Tracheal epithelial cell (primary cell): ENCODE results near the gene P2RY6. TPM values are rescaled to one million over a fixed set of nuclear protein-coding genes. Genes with fewer than 3 reads are reported as not detected.

Source experiments
- total RNA-seq: library from RNA; depleted of rRNA; stranded (reverse); fragments of >200 nt; gene quantifications from 2 replicates; pipeline ENCODE4 v1.2.1, GENCODE V29; 2014

Gene P2RY6
- 0.21 and 0.96 TPM in 2 replicates for total RNA-seq

GRCh38 chr11:73271936-73272679, at the start of gene P2RY6:
P2RY6 (plus strand) TSS chr11:73272338; CDS start chr11:73296519, 24,181 bp downstream.

DNA sequence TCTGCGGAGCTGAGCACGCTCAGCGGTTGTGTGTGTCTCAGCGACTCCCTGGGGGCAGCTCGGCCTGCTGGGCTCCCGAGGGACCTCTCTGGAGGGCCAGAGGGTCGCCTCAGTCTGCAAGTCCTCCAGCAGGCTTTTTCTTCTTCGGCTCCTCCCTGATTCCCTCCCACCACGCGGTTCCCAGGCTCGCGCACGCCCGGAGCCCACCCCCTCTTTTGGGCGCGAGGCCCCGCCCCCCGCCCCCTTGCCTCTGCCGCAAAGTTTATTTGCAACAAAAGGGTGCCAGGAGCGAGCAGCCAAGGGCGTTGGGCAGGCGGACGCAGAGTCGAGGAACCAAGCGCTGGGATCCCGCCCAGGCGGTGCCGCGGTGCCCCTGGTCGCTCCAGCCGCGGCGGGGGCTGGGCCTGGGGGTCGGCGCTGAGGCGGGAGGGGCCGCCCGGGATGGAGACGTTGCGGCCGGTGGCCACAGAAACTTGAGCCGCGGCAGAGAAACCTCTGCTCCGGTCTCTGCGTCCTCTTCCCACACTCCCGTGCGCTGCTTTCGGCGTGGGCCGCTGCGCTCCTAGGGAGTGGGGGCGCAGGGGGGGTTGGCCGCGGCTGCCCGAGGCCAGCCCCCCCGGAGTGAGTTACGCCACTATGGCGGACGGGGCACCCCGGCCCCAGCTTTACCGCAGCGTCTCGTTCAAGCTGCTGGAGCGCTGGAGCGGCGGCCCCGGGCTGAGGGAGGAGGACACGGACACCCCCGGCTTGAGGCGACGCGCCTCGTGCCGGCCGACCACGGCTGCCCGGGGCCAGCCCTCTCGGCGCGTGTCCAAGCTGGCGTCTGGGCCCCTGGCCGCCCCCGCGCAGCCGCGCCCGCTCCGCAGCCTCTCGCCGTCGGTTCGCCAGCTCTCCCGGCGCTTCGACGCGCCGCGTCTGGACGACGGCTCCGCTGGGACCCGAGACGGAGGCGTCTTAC, 36.1 kb downstream of the P2RY6 start, which contains the start of gene ARHGEF17:
ARHGEF17 (plus strand) TSS at position 274 of the 958 bp plus-strand sequence; CDS start at position 637, 363 bp downstream.

Other genes with a start within 250 kb of the P2RY6 start
- 6.5 and 6.8 TPM in 2 replicates for gene FCHSD2, start 130.0 kb upstream of the P2RY6 start, total RNA-seq
- gene P2RY2, start 54.1 kb upstream of the P2RY6 start, total RNA-seq, result 7.5 and 19.8 TPM in 2 replicates
- gene ARHGEF17, start 35.9 kb downstream of the P2RY6 start, total RNA-seq, result 5.8 and 7.0 TPM in 2 replicates
- gene RELT, start 104.1 kb downstream of the P2RY6 start, total RNA-seq, result 3.0 and 10.1 TPM in 2 replicates